DMS79 (cell line): ENCODE results near the gene ATP6V1G2.
"Not testable (repeated sequence)": the region's sequence is repeated elsewhere in the genome, so short reads cannot be mapped to it uniquely, and the experiment has no call there.

Experiments used
- DNase-seq: peaks from one replicate; lab custom pipeline; 2025; lab: John Stamatoyannopoulos, UW

The ATP6V1G2 gene

DNA sequence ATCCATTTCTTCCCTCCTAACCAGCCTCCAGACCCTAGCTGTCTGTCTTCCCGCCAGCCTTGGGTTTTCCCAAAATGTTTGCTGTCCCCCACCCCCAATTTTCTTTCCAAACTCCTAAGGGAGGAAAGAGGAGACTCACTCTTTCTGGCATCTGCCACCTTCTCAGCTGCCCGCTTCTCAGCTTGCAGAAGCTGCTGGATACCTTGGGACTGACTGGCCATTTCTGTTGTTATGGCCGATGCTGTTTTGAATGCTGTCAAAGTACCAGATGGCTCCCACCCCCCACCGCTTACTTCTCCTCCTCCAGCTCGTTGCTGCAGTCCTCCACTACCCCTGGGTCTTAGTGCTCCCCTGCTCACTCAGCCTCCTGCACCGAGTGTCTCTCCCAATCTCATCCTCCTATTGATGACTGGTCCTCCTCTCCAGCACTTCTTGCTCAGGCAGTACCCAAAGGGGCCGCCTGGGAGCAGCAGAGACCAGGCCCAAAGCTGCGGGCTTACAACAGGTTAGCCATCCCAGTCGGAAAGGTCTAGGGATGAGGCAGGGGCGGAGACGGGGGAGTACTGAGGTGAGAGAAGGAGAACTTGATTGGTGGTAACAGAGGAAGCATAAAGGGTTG, at the start of gene ATP6V1G2:
ATP6V1G2 (minus strand) TSS at position 270 of the 619 bp plus-strand sequence; CDS start at position 221, 49 bp downstream.
- peak; percentile 94 for DNase-seq

DNA sequence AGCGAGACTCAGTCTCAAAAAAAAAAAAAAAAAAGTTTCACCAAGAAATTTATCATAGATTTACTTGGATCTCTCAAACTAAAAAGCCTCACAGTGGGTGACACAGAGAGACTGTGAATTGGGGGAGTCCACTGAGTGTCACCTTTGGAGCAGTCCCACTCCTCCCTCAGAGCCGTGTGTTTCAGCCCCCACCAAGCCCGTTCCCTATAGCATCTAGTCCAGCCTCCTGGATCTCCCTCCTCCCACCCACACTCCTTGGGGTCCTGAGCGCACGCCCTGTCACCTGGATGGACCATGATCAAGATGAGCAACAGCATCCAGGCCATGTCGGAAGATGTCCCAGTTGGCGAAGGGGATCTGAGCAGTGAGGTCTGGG, 46.0 kb upstream of the ATP6V1G2 start:
- no peak for DNase-seq

DNA sequence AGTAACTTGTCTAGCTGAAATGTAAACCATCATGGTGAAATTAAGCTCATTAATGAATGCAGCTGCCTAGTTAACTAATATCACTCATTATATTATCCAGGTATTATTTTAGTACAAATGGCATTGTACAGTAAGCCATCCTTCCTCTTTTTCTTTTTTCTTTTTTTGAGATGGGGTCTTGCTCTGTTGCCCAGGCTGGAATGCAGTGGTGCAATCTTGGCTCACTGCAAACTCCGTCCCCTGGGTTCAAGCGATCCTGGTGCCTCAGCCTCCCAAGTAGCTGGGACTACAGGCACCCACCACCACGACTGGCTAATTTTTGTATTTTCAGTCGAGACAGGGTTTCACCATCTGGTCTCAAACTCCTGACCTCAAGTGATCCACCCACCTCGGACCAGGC, 44.3 kb upstream of the ATP6V1G2 start:
- DNase-seq: not testable (repeated sequence)

DNA sequence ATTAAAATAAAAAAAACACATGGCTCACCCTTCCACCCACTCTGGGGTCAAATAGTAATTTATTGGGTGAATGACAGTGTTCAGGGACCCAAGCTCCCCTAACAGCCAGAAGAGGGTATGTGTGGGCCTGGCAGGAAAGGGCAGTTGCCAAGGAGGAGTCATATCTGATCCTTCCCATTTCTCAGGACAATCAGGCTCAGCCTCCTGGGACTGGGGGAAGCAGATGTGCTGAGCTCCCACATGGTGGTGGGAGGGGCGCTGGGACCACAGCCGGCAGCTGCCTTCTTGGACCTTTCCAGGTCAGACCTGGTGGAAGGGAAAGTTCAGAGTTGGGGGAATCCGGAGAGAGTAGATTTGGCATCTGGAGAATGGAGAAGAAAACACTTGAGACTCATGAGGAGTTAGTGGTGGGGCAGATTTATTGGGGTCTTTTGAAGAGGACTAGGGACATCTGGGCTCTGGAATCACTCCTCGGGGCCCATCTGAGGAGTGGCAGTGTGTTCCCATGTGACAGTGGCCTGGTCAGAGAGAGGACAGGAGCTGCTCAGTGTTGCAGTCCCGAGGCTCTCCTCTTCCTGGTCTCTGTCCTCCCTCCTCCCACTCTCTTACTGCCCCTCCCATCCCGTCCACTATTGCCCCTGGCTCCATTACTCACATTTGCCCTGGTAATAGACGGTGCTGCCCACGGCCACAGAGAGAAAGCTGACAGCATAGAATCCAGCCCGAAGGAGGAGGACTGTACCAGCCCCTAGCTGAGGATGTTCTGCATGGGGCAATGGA, 42.7 kb upstream of the ATP6V1G2 start:
- no peak for DNase-seq

DNA sequence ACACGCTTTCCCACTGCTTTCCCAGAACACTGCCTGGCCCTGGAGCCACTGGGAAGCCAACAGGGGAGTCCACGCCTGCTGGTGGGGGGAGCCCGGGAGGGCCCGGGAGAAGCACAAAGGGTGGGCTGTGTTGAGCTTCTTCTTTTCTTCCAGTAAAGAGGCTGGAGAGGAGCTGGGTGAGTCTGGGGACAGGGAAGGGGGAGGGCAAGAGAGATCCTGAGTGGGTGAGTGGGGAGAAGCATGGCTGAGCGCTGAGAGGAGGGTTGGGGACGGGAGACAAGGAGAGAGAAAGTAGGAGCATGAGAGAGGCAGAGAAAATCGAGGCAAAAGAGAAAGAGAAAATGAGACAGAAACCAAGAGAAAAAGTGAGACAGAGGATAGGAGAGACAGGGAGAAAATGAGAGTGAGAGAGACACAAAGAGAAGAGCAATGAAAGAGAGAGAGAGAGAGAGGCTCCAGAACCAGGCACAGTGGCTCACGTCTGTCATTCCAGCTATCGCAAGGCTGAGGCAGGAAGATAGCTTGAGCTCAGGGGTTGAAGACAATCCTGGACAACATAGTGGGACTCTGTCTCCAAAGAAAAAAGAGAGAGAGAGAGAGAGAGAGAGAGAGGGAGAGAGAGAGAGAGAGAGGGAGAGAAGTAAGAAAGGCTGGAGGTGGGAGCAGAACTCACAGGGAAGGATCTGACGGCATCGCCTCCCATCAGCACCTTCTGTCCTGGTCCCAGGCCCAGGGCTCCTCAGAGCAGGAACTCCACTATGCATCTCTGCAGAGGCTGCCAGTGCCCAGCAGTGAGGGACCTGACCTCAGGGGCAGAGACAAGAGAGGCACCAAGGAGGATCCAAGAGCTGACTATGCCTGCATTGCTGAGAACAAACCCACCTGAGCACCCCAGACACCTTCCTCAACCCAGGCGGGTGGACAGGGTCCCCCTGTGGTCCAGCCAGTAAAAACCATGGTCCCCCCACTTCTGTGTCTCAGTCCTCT, 41.7 kb upstream of the ATP6V1G2 start:
- DNase-seq: no peak

DNA sequence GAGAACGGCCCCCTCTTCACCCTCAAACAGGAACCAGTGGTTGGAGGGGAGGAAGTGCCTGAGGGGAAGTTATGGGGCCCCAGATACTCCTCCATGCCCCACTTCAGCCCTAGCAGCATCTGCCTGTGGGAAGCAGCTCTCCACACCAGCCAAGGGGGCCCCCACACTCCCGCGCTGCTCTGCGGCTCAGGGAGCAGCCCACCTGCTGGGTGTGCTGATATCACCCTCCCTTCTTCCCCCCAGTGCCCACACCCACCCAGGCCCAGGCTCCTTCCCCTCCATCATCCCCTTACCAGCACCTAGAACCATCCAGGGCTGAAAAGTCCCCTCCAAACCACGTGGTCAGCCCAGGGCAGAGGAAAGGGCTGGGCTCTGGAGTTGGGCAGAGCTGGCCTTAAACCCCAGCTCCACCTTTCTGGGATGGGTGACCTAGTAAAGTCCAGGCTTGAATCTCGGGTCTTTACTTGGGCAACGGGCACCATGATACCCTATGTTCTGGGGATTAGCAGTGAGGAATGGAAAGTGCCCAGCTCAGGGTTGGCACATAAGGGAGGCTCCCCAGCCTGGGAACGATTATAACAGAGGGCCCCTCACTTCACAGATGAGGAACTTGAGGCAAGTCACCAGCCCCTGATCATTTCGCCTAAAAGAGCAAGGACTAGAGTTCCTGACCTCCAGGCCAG, 40.3 kb upstream of the ATP6V1G2 start:
- no peak for DNase-seq

DNA sequence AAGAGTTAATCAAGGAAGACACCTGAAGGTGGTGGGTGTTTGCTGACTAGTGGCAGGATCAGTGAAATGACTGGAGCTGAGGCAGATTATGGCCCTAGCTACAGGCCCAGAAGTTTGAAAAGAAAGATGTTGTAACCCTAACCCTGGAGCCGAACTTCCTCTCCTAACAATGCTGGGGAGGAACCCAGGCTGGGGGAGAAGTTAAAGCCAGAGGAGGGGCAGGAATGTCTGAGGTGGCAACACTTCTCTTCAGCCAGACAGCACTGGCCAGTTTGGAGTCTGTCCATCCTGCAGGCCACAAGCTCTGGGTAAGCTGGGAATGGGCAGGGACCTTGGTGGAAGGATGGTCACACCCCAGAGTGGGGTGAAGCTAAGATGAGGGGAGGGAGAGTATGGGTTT, 39.6 kb upstream of the ATP6V1G2 start, which contains the start of gene LST1:
LST1 (plus strand) TSS at position 270 of the 400 bp plus-strand sequence. CDS start 1,023 bp downstream, outside the sequence.
- no peak for DNase-seq

DNA sequence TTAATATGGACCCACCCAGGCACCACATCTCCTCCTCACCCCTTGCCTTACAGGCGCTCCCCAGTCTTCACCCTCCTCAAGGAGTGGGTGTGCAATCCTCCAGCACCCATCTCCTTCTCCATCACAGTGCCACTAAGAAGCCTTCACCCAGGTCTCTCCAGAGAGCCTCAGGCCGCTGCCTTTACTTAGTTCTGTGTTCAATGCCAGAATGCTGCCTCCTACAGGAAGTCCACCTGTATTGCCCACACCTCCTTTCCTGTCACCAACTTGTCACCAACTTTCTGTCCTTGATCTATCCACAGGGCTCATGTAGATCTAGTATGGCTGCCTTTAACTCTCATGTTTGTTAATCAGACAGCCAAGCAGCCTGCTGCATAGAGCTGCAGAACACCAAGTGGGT, 39.1 kb upstream of the ATP6V1G2 start:
- DNase-seq: no peak

DNA sequence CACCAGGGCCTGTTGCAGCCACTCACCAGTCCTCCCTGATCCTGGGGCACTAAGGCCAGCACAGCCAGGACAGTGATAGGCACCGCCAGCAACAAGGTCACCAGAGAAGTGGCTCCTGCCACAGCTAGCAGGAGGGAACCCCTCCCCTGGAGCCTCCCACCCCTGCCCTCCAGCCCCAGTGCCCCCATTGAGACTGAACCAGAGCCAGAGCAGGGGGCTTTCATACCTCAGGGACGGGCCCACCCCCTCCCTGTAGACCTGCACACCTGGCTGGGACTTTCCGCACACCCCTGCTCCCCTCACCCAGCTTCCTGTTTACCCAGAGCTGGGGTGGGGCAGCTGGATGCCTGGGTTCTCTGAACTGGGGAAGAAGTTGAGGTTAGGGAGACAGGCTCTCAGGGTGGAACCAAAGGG, 35.8 kb upstream of the ATP6V1G2 start, which contains the start of gene LTB:
LTB (minus strand) TSS at position 195 of the 414 bp plus-strand sequence; CDS start at position 188, 7 bp downstream.
- DNase-seq: no peak

DNA sequence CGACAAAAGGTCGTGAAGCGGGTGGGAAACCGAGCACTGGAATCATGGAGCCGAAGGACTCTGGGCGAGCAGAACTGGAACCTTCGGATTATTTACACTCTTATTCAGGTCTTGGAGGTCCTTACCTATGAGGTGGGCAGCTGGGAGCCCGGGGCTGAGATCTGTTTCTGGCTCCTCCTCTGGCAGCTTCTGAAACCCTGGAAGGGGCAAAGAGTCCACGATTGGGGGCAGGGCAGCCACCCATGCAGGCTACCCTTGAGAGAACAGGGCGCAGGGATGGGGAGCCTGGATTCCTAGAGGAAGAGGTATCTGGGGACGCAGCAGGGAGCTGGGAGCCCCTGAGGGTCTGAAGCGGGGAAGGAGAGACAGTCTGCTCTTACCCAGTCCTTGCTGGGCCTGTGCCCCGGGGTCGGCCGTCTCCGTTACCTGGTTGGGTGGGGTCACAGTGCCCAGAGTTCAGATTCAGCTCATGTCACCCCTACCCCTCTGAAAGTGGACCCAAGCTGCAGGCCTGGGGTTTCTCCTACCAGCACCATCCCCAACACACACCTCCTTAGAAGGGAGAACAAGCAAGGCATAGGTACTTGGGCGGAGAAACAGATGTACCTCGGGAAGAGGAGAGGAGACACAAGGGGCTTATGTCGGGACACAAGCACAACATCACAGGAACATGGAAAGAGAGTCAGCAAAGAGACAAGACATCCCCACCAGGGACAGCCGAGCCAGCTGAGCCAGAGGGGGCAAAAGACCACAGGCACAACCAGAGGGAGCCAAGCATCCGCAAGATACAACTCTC, 35.2 kb upstream of the ATP6V1G2 start:
- DNase-seq: no peak

DNA sequence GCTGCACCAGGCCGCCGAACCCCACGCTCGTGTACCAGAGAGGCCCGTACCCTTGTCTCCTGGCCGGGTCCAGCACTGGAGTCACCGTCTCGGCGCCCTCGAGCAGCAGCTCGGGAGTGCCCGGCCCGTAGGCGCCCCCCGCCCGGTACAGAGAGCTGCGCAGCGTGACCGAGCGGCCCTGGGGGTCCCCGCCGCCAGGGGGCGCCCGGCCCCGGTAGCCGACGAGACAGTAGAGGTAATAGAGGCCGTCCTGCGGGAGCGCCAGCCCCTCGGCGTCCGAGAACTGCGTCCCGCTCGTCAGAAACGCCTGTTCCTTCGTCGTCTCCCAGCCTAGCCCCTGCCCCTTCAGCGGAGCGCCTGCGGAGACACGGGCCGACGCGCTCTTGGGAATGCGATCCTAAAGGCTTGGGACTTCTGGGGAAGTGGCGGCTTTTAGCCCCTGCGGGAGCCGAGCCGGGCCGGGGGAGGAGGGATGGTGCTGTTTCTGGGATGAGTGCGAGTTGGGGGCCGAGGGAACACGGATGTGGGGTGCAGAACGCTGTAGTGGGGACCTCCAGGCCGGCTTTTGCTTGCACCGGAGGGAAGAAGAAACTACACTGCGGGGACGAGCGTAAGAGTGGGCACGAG, 34.5 kb upstream of the ATP6V1G2 start:
- peak; percentile 20 for DNase-seq

DNA sequence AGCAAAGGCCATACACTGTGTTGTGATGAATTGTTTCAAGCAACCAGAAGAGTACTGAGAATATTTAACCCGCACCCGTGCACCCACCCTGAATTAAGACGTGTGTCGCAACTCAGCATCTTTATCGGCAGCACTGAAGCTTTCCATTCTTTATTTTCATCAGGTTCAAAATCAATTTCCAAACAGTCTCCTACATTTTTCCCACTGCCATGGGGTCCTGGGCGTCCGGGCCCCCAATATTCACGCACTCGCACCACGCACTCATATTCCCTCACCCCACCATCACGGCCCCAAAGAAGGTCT, 34.0 kb upstream of the ATP6V1G2 start:
- no peak for DNase-seq

DNA sequence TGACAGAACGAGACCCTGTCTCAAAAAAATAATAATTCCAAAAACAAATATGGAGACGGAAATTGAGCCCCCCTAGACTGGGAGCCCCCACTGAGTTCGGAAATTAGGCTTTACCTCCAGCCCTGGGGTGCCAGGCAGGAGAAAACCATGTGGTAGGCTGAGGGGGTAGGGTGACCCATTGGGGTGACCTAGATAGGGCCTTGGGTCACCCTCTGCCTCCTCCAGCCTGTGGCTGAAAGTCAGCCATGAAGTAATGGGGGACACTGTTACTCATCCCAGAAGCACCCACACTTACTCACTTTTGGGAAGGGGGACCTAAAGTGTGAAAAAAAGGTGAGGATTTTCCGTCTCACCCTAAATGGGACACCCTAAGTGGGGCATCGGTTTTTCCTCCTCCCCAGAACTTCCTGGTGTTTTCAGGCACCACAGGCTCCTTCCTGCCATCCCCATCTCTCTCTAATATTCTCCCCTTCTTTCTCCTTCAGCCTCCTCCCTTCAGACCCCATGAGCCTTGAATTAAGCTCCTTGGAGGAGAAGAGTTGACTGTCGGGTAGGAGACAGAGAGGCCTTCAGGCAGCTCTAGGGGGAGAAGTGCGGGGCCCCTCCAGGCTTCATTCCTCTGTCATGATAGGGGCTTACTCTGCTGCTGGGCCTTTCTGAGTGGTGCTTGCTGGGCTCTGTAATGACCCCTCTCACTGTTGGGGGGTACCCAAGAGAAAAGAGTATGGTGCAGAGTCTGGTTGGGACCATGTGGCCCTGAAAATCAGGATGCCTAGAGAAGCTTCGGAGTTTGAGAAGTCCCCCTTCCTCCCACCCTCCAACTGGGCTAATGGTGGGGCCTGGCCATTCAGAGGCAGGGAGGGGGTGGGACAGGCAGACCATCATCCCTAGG, 33.4 kb upstream of the ATP6V1G2 start:
- DNase-seq: no peak

DNA sequence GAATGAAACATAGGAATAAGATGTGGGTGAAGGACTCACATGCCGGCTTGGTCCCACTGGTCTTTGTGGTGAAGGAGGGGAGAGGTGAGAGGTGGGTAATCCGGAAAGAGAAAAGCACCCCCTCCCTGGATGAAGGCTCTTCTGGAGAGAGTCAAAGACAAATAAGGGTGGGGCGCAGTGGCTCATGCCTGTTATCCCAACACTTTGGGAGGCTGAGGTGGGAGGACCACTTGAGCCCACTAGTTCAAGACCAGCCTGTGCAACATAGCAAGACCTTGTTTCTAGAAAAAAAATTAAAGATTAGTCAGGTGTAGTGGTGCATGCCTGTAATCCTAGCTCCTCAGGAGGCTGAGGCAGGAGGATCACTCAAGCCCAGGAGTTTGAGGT, 32.7 kb upstream of the ATP6V1G2 start:
- DNase-seq: no peak

DNA sequence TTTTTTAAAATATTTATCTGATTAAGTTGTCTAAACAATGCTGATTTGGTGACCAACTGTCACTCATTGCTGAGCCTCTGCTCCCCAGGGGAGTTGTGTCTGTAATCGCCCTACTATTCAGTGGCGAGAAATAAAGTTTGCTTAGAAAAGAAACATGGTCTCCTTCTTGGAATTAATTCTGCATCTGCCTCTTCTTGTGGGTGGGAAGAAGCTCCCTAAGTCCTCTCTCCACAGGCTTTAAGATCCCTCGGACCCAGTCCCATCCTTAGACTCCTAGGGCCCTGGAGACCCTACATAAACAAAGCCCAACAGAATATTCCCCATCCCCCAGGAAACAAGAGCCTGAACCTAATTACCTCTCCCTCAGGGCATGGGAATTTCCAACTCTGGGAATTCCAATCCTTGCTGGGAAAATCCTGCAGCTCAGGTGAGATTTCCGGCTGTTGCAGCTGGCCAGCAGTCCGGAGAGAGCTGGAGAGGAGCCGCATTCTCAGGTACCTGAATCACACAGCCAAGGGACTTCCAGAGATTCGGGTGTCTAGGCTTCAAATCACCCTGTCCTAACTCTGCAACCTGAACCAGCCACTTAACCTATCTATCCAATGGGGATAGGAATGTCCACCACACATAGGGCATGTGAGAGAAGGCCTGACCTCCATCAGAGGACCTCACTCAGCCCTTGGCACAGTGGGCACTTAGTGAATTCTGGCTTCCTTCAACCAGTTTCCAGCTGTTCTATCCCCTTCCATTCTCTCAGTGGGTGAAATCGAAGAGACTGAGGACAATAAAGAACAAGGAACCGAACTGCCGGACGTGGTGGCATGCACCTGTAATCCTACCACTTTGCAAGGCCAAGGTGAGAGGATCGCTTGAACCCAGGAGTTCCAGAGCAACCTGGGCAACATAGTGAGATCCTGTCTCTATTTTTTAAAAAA, 32.0 kb upstream of the ATP6V1G2 start:
- no peak for DNase-seq

DNA sequence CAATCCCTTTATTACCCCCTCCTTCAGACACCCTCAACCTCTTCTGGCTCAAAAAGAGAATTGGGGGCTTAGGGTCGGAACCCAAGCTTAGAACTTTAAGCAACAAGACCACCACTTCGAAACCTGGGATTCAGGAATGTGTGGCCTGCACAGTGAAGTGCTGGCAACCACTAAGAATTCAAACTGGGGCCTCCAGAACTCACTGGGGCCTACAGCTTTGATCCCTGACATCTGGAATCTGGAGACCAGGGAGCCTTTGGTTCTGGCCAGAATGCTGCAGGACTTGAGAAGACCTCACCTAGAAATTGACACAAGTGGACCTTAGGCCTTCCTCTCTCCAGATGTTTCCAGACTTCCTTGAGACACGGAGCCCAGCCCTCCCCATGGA, 31.2 kb upstream of the ATP6V1G2 start:
- DNase-seq: no peak

DNA sequence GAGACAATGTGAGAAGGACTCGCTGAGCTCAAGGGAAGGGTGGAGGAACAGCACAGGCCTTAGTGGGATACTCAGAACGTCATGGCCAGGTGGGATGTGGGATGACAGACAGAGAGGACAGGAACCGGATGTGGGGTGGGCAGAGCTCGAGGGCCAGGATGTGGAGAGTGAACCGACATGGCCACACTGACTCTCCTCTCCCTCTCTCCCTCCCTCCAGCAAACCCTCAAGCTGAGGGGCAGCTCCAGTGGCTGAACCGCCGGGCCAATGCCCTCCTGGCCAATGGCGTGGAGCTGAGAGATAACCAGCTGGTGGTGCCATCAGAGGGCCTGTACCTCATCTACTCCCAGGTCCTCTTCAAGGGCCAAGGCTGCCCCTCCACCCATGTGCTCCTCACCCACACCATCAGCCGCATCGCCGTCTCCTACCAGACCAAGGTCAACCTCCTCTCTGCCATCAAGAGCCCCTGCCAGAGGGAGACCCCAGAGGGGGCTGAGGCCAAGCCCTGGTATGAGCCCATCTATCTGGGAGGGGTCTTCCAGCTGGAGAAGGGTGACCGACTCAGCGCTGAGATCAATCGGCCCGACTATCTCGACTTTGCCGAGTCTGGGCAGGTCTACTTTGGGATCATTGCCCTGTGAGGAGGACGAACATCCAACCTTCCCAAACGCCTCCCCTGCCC, 30.6 kb upstream of the ATP6V1G2 start:
- DNase-seq: no peak
